ENCODE data around the gene KRTAP10-9.

DNA sequence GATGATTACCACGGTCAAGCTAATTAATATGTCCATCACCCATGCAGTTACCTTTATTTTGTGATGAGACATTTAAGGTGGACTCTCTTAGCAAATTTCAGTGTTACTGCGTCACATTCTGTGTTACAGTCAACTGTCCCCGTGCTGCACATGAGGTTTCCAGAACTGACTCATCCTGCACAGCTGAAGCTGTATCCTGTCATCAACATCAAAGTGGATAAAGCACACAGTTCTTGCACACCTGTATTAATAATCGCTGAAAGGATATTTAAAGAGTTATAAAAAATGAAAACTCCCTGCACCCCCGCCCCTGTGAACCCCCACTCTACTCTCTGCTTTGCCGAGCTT is 43.1 kb upstream of the KRTAP10-9 start:
- no peak for TF ChIP-seq RARB (CRISPR knock-in tag; IDR thresholded peaks at IDR 0.05)
- TF ChIP-seq, protein P1, sequence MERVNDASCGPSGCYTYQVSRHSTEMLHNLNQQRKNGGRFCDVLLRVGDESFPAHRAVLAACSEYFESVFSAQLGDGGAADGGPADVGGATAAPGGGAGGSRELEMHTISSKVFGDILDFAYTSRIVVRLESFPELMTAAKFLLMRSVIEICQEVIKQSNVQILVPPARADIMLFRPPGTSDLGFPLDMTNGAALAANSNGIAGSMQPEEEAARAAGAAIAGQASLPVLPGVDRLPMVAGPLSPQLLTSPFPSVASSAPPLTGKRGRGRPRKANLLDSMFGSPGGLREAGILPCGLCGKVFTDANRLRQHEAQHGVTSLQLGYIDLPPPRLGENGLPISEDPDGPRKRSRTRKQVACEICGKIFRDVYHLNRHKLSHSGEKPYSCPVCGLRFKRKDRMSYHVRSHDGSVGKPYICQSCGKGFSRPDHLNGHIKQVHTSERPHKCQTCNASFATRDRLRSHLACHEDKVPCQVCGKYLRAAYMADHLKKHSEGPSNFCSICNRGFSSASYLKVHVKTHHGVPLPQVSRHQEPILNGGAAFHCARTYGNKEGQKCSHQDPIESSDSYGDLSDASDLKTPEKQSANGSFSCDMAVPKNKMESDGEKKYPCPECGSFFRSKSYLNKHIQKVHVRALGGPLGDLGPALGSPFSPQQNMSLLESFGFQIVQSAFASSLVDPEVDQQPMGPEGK (CRISPR knock-in tag; IDR thresholded peaks at IDR 0.05; ENCODE audit: borderline replicate concordance) = no peak
- TF ChIP-seq GLIS3 (CRISPR knock-in tag; IDR thresholded peaks at IDR 0.05) = no peak
- no peak for TF ChIP-seq CSDC2 (CRISPR knock-in tag; IDR thresholded peaks at IDR 0.05)

All from SK-N-SH treated with all-trans-retinoic acid at 6 μM for 48 hours (cell line).